Adipocyte (in vitro differentiated cells): ENCODE measurements around the gene ANO7.

Experiments used
- DNase-seq: peaks from one replicate; pipeline ENCODE4 v3.0.0-alpha.2; 2015; ENCODE audit warnings: low read depth
- H3K27me3 ChIP-seq: replicated peaks from 2 replicates; pipeline ENCODE4 v1.7.0; 2013; ENCODE audit warnings: mild to moderate bottlenecking, low read length, moderate library complexity; ENCODE audit not compliant: control insufficient read depth, insufficient read depth
- H3K36me3 ChIP-seq: 2 replicates; pipeline ENCODE4 v1.7.0; 2013; ENCODE audit warnings: low read length, mild to moderate bottlenecking, moderate library complexity; ENCODE audit not compliant: control insufficient read depth, insufficient read depth, severe bottlenecking
- H3K4me1 ChIP-seq: 2 replicates; pipeline ENCODE4 v1.7.0; 2013; ENCODE audit warnings: mild to moderate bottlenecking, low read length, moderate library complexity; ENCODE audit not compliant: control insufficient read depth, insufficient read depth
- H3K4me3 ChIP-seq: 2 replicates; pipeline ENCODE4 v1.7.0; 2013; ENCODE audit warnings: mild to moderate bottlenecking, low read length, moderate library complexity
- H3K9ac ChIP-seq: 2 replicates; pipeline ENCODE4 v1.7.0; 2013; ENCODE audit warnings: mild to moderate bottlenecking, low read length, moderate library complexity
- H3K9me3 ChIP-seq: 2 replicates; pipeline ENCODE4 v1.7.0; 2013; ENCODE audit warnings: mild to moderate bottlenecking, low read length, moderate library complexity; ENCODE audit not compliant: control insufficient read depth

ANO7 gene

GRCh38 chr2:241182531-241183133 lies 5.8 kb upstream of the ANO7 start:
- Histone ChIP-seq H3K36me3 (peaks cover 26% of the 10 kb centered on the region), H3K4me1 (peaks cover 4% of the 10 kb centered on the region), H3K4me3 (no peak overlapping the region), H3K27me3 (peaks cover 7% of the 10 kb centered on the region), H3K9me3 (no peaks in the 10 kb centered on the region), H3K9ac (no peak overlapping the region)
- no peak for DNase-seq

- no peak overlapping the region for H3K9ac ChIP-seq
- no peak overlapping the region for H3K4me3 ChIP-seq
- peaks cover 4% of the 10 kb centered on the region for H3K4me1 ChIP-seq
- H3K27me3 ChIP-seq: peaks cover 12% of the 10 kb centered on the region
- H3K36me3 ChIP-seq: peaks cover 25% of the 10 kb centered on the region
- H3K9me3 ChIP-seq: no peaks in the 10 kb centered on the region
- DNase-seq: no peak
These were observed 5.3 kb upstream of the ANO7 start for GRCh38 chr2:241183221-241183620.

- Histone ChIP-seq H3K36me3 (peaks cover 18% of the 10 kb centered on the region), H3K4me1 (peaks cover 4% of the 10 kb centered on the region), H3K9me3 (no peaks in the 10 kb centered on the region), H3K4me3 (no peak overlapping the region), H3K9ac (no peak overlapping the region), H3K27me3 (peaks cover 20% of the 10 kb centered on the region)
- DNase-seq: no peak
These were observed 3.6 kb upstream of the ANO7 start for GRCh38 chr2:241184901-241185300.

- peaks cover 20% of the 10 kb centered on the region for H3K27me3 ChIP-seq
- peaks cover 18% of the 10 kb centered on the region for H3K36me3 ChIP-seq
- H3K4me3 ChIP-seq: no peak overlapping the region
- peaks cover 4% of the 10 kb centered on the region for H3K4me1 ChIP-seq
- no peaks in the 10 kb centered on the region for H3K9me3 ChIP-seq
- no peak for DNase-seq
- no peak overlapping the region for H3K9ac ChIP-seq
These were observed 2.5 kb upstream of the ANO7 start for GRCh38 chr2:241185961-241186360.

- DNase-seq: no peak
These were observed 1.2 kb upstream of the ANO7 start for GRCh38 chr2:241187101-241187917.

GRCh38 chr2:241187918-241188234 lies 601 bp upstream of the ANO7 start:
- H3K4me1 ChIP-seq: peaks cover 4% of the 10 kb centered on the region
- H3K9me3 ChIP-seq: no peaks in the 10 kb centered on the region
- no peak overlapping the region for H3K9ac ChIP-seq
- peaks cover 20% of the 10 kb centered on the region for H3K27me3 ChIP-seq
- H3K4me3 ChIP-seq: no peak overlapping the region
- peaks cover 8% of the 10 kb centered on the region for H3K36me3 ChIP-seq
- DNase-seq: no peak

More at GRCh38 chr2:241187101-241187917, 1.2 kb upstream of the ANO7 start:
- Histone ChIP-seq H3K4me1 (peaks cover 4% of the 10 kb centered on the region), H3K4me3 (no peak overlapping the region), H3K27me3 (peaks cover 20% of the 10 kb centered on the region), H3K9me3 (no peaks in the 10 kb centered on the region), H3K36me3 (peaks cover 14% of the 10 kb centered on the region), H3K9ac (no peak overlapping the region)

GRCh38 chr2:241189093-241189855 lies 797 bp downstream of the ANO7 start:
- H3K9me3 ChIP-seq: no peaks in the 10 kb centered on the region
- DNase-seq: no peak
- H3K9ac ChIP-seq: no peak overlapping the region
- H3K27me3 ChIP-seq: peaks cover 20% of the 10 kb centered on the region
- H3K36me3 ChIP-seq: no peaks in the 10 kb centered on the region
- peaks cover 4% of the 10 kb centered on the region for H3K4me1 ChIP-seq
- H3K4me3 ChIP-seq: no peak overlapping the region

GRCh38 chr2:241189856-241190201 lies 1.4 kb downstream of the ANO7 start:
- H3K4me3 ChIP-seq: no peak overlapping the region
- no peak for DNase-seq
- H3K4me1 ChIP-seq: peaks cover 2% of the 10 kb centered on the region
- H3K36me3 ChIP-seq: no peaks in the 10 kb centered on the region
- peaks cover 20% of the 10 kb centered on the region for H3K27me3 ChIP-seq
- no peak overlapping the region for H3K9ac ChIP-seq
- no peaks in the 10 kb centered on the region for H3K9me3 ChIP-seq

GRCh38 chr2:241190291-241190981 lies 2.0 kb downstream of the ANO7 start:
- Histone ChIP-seq H3K9me3 (no peaks in the 10 kb centered on the region), H3K4me3 (no peak overlapping the region), H3K27me3 (peaks cover 20% of the 10 kb centered on the region), H3K4me1 (no peaks in the 10 kb centered on the region), H3K9ac (no peak overlapping the region), H3K36me3 (no peaks in the 10 kb centered on the region)
- DNase-seq: no peak

- Histone ChIP-seq H3K4me1 (no peaks in the 10 kb centered on the region), H3K9ac (no peak overlapping the region), H3K4me3 (no peak overlapping the region), H3K9me3 (no peaks in the 10 kb centered on the region), H3K27me3 (peaks cover 25% of the 10 kb centered on the region), H3K36me3 (no peaks in the 10 kb centered on the region)
- DNase-seq: no peak
These were observed 2.6 kb downstream of the ANO7 start for GRCh38 chr2:241191081-241191480.

GRCh38 chr2:241193271-241193670 lies 4.8 kb downstream of the ANO7 start:
- DNase-seq: no peak
- Histone ChIP-seq H3K36me3 (no peaks in the 10 kb centered on the region), H3K27me3 (peaks cover 23% of the 10 kb centered on the region), H3K9ac (no peak overlapping the region), H3K4me3 (no peak overlapping the region), H3K9me3 (no peaks in the 10 kb centered on the region), H3K4me1 (no peaks in the 10 kb centered on the region)
